ENCODE data around the gene CACHD1. TPM values are rescaled to one million over a fixed set of nuclear protein-coding genes. Genes with fewer than 3 reads are reported as not detected.

The CACHD1 gene
- total RNA-seq, 4 donors from 2014 or later, result 6.9 to 14.7 (median 11.6) TPM

DNA sequence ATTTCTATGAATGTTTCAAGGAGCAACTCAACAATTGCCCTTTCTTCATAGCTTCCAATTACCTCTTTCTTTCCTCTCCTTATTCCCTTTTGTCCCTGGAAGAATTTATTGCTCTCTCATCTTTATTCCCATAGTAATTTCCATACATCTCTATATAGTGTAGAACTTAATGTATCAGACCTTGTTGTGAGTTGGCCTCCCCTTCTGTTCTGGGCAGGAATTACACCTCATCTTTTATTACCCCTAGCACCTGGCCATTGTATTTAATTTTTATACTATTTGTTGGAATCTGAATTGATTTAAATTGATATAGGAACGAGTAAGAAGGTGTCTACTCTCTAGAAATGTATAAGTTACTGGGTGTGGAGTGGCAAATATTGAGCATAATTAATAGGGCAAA, 114.5 kb downstream of the CACHD1 start:
- TF ChIP-seq, protein P1, sequence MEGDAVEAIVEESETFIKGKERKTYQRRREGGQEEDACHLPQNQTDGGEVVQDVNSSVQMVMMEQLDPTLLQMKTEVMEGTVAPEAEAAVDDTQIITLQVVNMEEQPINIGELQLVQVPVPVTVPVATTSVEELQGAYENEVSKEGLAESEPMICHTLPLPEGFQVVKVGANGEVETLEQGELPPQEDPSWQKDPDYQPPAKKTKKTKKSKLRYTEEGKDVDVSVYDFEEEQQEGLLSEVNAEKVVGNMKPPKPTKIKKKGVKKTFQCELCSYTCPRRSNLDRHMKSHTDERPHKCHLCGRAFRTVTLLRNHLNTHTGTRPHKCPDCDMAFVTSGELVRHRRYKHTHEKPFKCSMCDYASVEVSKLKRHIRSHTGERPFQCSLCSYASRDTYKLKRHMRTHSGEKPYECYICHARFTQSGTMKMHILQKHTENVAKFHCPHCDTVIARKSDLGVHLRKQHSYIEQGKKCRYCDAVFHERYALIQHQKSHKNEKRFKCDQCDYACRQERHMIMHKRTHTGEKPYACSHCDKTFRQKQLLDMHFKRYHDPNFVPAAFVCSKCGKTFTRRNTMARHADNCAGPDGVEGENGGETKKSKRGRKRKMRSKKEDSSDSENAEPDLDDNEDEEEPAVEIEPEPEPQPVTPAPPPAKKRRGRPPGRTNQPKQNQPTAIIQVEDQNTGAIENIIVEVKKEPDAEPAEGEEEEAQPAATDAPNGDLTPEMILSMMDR (IDR thresholded peaks at IDR 0.05), result no peak
- TF ChIP-seq EP300 (IDR thresholded peaks at IDR 0.05) (no peak), POLR2AphosphoS5 (IDR thresholded peaks at IDR 0.05) (no peak), POLR2A (IDR thresholded peaks at IDR 0.05) (no peak)
- Histone ChIP-seq H3K36me3 (no peaks in the 10 kb centered on the region), H3K27ac (no peak overlapping the region), H3K9me3 (no peaks in the 10 kb centered on the region), H3K4me3 (no peak overlapping the region), H3K27me3 (no peaks in the 10 kb centered on the region), H3K4me1 (no peaks in the 10 kb centered on the region)
- DNase-seq (ENCODE audit: low spot score in 2 of 2), result no peak
- WGBS, result 90% methylated on average over 1 of the region's 1 CpG

DNA sequence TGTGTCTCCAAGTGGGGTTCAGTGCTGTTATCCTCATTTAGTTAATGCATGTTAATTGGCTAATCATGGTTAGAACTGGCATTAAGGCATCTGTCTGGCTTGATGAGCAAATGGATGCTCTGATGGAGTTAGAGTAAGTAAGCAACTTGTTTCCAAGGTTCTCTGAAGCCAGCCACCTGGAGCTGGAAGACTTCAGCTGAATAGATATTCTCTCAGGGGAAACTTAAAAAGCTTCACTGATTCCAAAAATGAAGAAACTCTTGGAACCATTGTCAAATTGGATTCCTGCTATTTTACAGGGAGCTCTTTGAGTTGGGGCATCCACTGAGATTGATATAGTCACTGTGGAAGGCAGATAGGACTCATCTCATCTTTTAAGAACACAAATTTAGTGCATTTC, 118.9 kb downstream of the CACHD1 start:
- Histone ChIP-seq H3K9me3 (no peaks in the 10 kb centered on the region), H3K4me3 (no peak overlapping the region), H3K27me3 (no peaks in the 10 kb centered on the region), H3K4me1 (no peaks in the 10 kb centered on the region), H3K36me3 (no peaks in the 10 kb centered on the region), H3K27ac (no peak overlapping the region)
- TF ChIP-seq POLR2A (IDR thresholded peaks at IDR 0.05), result no peak
- TF ChIP-seq POLR2AphosphoS5 (IDR thresholded peaks at IDR 0.05), result no peak
- TF ChIP-seq, protein P1 (IDR thresholded peaks at IDR 0.05), result no peak
- TF ChIP-seq EP300 (IDR thresholded peaks at IDR 0.05), result no peak
- no peak for DNase-seq (ENCODE audit: low spot score in 2 of 2)

DNA sequence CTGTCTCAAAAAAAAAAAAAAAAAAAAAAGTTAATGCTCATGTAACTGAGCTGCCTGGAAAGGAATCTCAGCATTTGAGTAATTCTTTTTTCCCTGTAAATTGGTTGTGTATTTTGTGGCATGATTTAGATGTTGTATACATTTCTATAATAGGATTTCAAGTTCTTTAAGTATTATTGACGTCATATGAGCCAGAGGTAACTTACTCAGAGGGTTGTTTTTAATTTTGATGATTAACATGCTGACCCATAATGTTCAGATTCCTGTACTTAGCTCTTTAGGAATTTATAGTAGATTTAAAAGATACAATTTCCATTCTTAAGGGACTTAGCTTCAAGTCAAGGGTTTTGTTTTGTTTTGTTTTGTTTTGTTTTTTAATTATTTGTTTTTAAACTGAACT, 120.4 kb downstream of the CACHD1 start:
- Histone ChIP-seq H3K4me1 (no peaks in the 10 kb centered on the region), H3K4me3 (no peak overlapping the region), H3K9me3 (no peaks in the 10 kb centered on the region), H3K27me3 (no peaks in the 10 kb centered on the region), H3K36me3 (no peaks in the 10 kb centered on the region), H3K27ac (no peak overlapping the region)
- 88% methylated on average over 1 of the region's 1 CpG for WGBS
- TF ChIP-seq EP300 (IDR thresholded peaks at IDR 0.05), result no peak
- TF ChIP-seq POLR2AphosphoS5 (IDR thresholded peaks at IDR 0.05), result no peak
- TF ChIP-seq, protein P1 (IDR thresholded peaks at IDR 0.05), result no peak
- no peak for TF ChIP-seq POLR2A (IDR thresholded peaks at IDR 0.05)
- no peak for DNase-seq (ENCODE audit: low spot score in 2 of 2)

DNA sequence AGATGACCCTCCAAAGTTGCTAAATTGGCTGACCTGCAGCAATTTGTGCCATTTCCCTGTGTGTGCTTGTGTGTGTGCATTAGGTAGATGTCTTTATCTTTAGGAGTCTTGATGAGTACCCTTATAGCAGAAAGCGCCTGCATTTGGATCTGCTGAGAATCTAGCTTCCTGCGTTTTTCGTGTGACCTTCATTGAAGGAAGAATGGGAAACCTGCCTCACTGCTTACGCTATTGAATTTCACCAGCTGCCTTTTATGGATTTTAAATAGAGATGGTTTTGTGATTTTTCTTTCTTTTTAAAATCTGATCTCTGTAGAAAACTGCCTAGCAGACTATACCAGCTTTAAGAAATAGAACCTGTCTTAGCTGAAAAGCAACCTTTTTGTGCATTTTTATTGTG, 124.5 kb downstream of the CACHD1 start:
- WGBS, result 90% methylated on average over 4 of the region's 4 CpGs
- Histone ChIP-seq H3K36me3 (no peaks in the 10 kb centered on the region), H3K27me3 (no peaks in the 10 kb centered on the region), H3K9me3 (no peaks in the 10 kb centered on the region), H3K27ac (no peak overlapping the region), H3K4me3 (no peak overlapping the region), H3K4me1 (peaks cover 10% of the 10 kb centered on the region)
- DNase-seq (ENCODE audit: low spot score in 2 of 2), result no peak
- TF ChIP-seq POLR2AphosphoS5 (IDR thresholded peaks at IDR 0.05) (no peak), POLR2A (IDR thresholded peaks at IDR 0.05) (no peak), EP300 (IDR thresholded peaks at IDR 0.05) (no peak)
- TF ChIP-seq, protein P1 (IDR thresholded peaks at IDR 0.05), result no peak

DNA sequence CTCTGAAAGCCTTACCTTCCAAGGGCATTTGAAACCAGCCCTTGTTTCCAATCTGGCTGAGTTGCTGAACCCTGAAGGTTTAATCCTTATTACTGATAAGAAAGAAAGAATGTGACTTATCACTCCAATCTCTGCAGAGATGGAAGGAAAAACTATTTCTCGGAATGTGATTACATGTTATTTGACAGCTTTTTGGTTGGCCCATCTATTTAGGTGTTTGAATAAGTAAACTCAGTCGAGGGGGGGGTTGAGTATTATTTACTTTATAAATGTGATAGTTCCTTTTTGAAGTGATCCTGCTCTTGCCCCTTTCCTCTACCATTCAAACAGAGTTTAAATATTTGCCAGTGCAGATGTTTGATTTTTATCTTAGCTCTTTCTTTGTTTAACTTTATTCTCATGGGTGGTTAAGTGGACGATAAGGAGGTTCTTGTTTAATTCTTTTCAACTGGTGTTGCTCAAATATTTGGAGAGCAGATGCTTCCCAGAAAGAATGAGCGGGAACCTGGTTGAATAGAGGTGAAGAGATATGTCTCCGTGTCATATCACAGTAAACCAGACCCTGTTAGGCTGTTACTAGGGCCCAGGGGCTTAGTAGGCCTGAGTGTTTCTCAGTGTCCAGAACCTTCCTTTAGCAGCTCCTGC, 126.1 kb downstream of the CACHD1 start:
- WGBS, result 54% methylated on average over 5 of the region's 5 CpGs
- no peak for DNase-seq (ENCODE audit: low spot score in 2 of 2)

More for the DNA sequence above, 126.1 kb downstream of the CACHD1 start:
- TF ChIP-seq POLR2A (IDR thresholded peaks at IDR 0.05) (no peak), POLR2AphosphoS5 (IDR thresholded peaks at IDR 0.05) (no peak), EP300 (IDR thresholded peaks at IDR 0.05) (no peak)
- TF ChIP-seq, protein P1 (IDR thresholded peaks at IDR 0.05), result no peak
- H3K4me1 ChIP-seq, result peaks cover 10% of the 10 kb centered on the region
- no peaks in the 10 kb centered on the region for H3K27me3 ChIP-seq
- no peak overlapping the region for H3K4me3 ChIP-seq
- H3K36me3 ChIP-seq, result no peaks in the 10 kb centered on the region
- H3K27ac ChIP-seq, result no peak overlapping the region
- no peaks in the 10 kb centered on the region for H3K9me3 ChIP-seq
